ENCODE measurements around the gene GJD3.

DNA sequence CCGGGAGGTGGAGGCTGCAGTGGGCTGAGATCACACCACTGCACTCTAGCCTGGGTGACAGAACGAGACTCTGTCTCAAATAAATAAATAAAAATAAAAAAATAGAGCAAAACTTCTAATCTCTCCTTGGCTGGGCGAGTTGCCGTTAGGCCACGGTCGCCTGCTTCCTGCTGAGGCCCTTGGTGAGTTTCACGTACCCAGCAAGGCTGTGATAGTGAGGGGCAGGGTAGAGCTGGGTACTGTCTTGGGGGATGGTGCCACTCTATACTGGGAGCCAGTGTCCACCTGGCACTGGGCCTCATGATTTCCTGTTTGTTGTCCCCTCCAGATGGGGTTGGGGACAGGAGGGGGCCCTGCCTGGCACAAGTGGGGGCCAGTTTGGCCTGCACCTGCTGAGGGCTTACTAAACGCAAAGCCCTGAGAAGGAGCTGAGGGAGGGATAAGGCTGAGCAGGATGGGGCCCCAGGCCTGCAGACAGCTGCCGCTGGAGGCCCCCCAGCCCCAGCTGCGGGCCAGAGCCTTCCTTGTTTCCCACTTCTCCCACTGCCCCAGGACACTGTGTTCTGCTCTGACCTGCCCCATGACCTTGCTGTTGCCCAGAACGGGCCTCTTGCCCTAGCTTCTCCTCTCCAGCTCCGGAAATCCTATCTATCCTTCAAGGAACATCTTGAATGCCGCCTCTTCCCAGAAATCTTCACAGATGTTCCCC lies 25.4 kb downstream of the GJD3 start:
- TF ChIP-seq, protein P1, sequence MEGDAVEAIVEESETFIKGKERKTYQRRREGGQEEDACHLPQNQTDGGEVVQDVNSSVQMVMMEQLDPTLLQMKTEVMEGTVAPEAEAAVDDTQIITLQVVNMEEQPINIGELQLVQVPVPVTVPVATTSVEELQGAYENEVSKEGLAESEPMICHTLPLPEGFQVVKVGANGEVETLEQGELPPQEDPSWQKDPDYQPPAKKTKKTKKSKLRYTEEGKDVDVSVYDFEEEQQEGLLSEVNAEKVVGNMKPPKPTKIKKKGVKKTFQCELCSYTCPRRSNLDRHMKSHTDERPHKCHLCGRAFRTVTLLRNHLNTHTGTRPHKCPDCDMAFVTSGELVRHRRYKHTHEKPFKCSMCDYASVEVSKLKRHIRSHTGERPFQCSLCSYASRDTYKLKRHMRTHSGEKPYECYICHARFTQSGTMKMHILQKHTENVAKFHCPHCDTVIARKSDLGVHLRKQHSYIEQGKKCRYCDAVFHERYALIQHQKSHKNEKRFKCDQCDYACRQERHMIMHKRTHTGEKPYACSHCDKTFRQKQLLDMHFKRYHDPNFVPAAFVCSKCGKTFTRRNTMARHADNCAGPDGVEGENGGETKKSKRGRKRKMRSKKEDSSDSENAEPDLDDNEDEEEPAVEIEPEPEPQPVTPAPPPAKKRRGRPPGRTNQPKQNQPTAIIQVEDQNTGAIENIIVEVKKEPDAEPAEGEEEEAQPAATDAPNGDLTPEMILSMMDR (IDR thresholded peaks at IDR 0.05; ENCODE audit: insufficient read depth, low read length): no peak
- TF ChIP-seq POLR2AphosphoS5 (IDR thresholded peaks at IDR 0.05; ENCODE audit: low read depth): peak; percentile 79
